ENCODE data around the gene PPP1R10.
"Not testable (repeated sequence)": the region's sequence is repeated elsewhere in the genome, so short reads cannot be mapped to it uniquely, and the experiment has no call there.

PPP1R10 gene

DNA sequence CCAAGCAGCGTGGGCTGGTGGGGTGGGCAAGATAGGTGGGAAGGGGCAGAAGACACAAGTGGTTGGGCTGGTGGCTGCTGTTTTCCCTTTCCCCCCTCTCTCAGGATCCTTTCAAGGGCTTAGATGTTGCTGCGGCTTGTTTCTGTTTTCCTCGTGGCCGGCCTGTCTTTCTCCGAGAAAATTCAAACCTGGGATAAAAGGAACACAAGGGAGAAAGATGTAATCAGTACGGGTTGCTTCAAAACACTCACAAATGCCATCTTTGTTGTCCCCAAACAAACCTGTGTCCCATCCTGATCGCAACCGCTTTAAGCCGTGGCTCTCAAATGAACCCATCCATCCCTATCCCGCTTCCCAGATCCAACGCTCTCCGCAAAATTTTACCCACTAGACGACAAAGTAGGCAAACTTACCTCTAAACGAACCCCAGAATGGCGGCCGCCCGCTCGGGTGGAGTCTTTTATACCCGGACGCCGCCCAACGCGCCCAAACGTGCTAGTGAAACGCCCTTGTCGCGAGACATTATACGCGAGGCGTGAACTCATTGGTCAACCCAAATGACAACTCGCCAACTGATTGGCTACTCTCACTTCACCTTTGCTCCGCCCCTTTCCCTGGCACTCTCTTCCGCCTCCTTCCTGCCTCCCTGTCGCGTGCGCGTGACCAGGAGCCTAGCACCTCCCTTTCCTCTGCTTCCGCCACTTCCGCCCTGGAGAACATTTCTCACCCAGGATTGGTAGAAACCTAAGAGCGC is at the start of gene PPP1R10:
Gene PPP1R10, minus strand, starts transcription at position 433 of the 754 bp plus-strand sequence. CDS start 7,299 bp downstream, outside the sequence.
- DNase-seq (ENCODE audit: low read depth in 2 of 2, low spot score in 1 of 2): peak; percentile 94 to 98

DNA sequence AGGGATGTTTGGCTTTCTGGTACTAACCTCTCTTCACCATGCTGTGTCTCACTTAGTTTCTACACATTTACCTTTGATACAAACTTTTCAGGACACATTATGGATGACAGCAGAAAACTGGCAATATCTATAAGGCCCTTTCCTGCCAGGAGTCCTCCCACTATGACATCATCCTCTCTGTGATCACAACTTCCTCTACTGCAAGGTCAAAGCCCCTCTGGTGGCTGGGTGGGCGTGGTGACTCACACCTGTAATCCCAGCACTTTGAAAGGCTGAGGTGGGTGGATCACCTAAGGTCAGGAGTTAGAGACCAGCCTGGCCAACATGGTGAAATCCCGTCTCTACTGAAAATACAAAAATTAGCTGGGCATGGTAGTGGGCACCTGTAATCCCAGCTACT is 49.3 kb upstream of the PPP1R10 start:
- peak in 1 of 2 donors; percentile 56 for DNase-seq (ENCODE audit: low read depth in 2 of 2, low spot score in 1 of 2)

DNA sequence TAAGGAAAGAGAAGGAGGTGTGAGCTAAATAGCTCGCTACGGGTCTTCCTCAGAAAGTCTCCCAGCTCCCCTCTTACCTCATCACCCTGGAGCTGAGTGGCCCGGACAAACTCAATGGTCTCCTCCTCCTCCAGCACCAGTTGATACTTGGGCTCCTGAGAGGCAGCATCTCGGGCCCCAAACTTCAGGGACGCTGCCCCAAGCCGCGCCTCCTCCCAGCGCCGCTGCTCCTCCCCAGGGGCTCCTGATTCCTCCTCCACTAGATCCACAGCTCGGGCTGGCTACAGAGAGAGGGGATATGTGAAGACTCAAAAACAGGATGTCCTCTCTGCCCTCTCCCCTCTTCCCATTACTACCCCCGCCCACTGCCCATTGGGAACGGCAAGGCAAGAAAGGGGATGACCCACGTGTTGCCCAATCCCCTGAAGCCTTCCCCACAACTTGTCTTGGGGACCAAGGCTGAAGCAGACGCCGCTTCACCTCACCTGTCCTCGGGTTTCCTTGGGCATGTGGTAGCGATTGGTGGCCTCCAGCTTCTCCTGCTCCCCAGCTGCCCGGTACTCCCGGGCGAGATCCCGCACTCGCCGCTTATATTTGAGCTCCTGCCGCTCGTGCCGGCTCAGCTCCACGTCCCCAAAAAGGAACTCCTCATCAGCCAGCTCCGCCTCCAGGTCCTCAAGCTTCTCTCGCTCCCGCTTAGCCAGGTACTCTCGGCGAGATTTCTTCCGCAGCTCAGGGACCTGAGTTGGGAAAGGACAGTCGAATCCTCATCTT is 48.1 kb upstream of the PPP1R10 start:
- no peak for DNase-seq (ENCODE audit: low read depth in 2 of 2, low spot score in 1 of 2)

DNA sequence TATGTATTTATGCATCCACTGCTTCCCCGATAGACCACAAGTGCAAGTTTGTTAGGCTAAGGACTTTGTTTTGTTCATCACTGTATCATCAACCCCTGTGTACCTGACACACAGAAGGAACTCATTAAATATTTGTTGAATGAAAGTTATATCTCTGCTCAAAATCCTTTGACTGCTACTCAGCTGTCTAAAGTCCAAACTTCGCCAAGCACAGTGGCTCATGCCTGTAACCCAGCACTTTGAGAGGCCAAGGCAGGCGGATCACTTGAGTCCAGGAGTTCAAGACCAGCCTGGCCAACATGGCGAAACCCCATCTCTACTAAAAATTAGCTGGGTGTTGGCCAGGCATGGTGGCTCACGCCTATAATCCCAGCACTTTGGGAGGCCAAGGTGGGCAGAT is 40.9 kb upstream of the PPP1R10 start:
- DNase-seq (ENCODE audit: low read depth in 2 of 2, low spot score in 1 of 2): not testable (repeated sequence)

DNA sequence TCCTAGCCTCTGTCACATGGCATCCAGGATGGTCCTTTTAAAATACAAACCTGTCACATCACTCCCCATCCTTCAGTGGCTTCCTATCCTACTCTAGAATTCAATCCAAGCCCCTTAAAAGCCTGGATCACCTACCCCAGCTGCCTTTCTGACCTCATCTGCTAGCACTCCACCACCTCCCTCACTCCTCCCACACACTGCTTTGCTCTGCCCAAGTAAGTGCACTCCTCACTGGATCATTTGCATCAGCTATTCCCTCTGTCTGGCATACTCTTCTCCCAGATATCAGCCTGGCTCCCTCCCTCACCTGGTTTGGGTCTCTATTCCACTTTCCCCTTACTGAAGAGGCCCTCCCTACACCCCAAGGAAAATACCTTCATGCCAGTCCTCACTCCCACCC is 40.4 kb upstream of the PPP1R10 start:
- no peak for DNase-seq (ENCODE audit: low read depth in 2 of 2, low spot score in 1 of 2)

DNA sequence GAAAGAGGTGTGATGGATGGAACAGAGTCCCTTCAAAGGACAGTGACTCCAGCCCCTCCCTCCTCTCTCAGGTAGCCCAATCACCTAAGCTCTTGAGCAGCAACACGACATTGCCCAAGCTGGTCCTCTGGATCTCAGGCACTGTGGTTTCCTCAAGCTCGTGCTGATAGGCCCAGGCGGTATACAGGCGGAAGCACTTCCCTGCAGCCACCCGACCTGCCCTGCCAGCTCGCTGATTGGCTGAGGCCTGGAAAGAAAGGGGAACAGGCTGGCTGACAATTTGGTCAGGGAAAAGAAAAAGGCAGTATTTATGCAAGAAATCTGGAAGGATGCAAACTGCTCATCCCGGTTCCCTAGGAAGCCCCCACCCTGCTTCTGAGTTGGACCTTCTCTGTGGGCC is 39.5 kb upstream of the PPP1R10 start:
- no peak for DNase-seq (ENCODE audit: low read depth in 2 of 2, low spot score in 1 of 2)

DNA sequence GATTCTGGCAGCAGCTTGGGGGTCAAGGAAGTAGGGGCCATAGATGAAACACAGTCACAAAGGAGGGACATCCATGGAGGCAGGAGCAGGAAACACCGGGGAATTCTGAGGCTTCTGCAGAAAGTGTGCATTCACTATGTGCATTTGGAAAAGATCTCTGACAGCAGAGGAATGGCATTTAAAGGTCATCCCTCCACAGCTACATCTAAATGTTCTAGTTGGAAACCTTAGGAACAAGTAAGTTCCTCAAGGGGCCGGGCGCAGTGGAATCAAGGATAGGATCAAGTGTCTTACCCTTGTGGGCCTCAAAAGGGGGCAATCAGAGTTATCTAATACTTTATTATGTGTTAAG is 38.7 kb upstream of the PPP1R10 start:
- DNase-seq (ENCODE audit: low read depth in 2 of 2, low spot score in 1 of 2): no peak

DNA sequence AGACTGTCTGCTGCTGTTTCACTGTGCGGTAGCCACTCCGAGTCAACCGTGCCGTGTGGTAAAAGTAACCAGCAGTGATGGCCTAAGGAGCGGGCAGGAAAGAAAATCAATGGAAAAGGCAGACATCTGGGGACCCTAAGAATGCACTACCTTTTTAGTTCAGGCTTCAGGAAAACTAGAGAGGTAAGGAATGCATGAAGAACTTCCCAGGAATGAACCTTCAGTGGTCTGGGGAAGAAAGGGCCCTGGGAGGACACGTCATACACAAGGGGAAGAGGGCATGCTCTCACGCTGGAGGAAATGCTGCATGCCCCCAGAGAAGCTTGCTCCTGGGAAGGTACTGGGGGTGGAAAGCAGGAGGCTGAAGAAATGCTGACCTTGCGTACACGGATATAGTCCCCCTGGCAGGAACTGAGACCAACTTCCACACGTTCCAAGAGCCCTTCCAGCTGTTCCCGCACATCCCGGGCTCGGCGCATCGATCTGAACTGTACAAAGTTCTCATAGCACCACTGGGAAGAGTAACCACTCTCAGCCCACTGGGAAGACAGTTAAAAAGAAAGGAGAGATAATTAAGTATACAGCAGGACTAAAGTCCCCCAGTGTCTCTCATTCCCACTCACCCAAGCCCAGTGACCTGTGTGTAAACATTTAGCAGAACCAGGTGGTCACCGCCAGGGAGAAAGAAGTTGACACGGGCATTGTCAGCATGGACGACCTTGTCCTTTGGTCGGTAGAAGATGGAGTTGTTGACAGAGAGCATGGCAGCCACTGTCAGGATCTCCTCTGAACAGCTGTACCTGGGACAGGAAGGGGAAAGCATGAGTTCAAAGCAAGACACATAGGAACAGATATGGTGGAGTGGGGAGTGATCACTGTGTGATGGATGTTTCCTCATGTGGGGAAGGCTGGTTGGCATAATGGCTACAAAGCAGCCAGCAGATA is 38.0 kb upstream of the PPP1R10 start:
- DNase-seq (ENCODE audit: low read depth in 2 of 2, low spot score in 1 of 2): no peak

DNA sequence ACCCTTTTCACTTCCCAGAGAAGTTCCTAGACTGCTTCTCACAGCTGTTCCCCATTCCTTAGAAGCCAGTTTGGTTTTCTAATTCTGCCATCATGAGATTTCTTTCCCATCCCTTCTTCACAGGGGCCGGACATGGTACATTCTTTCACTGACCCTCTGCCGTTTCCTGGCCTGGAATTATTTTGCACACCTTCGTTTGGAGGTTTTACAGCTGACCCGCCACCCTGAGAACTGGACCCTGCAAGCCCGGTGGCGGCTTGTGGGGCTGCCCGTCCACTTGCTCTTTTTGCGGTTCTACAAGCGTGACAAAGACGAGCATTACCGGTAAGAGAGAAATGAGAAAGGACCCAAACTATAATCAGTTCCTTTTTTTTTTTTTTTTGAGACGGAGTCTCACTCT is 34.1 kb upstream of the PPP1R10 start:
- no peak for DNase-seq (ENCODE audit: low read depth in 2 of 2, low spot score in 1 of 2)

DNA sequence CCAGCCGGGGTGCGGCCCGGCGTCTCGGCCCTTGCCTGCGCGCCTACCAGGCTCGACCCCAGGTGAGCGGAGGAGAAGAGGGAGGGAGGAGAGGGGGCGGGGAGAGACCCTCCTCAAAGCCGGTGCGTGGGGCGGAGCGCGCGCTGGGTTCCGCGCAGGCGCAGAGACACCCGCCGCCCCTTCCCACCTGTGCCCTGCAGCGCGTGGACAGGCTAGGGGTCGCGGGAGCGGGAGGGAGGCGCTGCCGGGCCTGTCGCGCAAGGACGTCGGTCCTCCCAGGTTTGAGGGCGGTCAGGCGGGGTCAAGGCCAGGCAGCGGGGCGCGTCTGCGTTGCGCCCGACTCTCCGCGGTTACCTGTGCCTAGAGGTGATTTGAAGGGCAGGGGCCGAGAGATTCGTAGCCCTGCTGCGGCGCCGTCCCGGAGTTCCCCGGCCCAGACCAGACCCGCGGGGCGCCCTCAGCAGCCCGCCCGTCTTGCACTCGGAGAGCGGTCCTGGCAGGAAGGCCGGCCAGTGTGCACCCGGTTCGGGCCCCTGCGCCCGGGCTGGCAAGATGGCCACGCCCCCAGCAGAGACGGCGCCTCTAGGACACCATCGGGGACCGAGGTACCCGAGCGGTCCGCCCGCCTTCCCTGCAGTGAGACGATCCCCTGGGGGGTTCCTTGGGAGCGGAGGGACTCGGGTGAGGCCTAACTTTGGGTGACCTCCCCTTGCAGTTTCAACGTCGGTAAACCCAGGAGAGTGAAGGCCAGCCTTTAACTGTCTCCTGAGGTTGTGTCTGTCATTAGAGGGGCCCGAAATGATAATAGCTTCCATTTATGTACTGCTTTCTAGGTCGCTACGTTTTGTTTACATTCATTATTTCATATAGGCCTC is 30.4 kb upstream of the PPP1R10 start:
- peak; percentile 47 to 50 for DNase-seq (ENCODE audit: low read depth in 2 of 2, low spot score in 1 of 2)

DNA sequence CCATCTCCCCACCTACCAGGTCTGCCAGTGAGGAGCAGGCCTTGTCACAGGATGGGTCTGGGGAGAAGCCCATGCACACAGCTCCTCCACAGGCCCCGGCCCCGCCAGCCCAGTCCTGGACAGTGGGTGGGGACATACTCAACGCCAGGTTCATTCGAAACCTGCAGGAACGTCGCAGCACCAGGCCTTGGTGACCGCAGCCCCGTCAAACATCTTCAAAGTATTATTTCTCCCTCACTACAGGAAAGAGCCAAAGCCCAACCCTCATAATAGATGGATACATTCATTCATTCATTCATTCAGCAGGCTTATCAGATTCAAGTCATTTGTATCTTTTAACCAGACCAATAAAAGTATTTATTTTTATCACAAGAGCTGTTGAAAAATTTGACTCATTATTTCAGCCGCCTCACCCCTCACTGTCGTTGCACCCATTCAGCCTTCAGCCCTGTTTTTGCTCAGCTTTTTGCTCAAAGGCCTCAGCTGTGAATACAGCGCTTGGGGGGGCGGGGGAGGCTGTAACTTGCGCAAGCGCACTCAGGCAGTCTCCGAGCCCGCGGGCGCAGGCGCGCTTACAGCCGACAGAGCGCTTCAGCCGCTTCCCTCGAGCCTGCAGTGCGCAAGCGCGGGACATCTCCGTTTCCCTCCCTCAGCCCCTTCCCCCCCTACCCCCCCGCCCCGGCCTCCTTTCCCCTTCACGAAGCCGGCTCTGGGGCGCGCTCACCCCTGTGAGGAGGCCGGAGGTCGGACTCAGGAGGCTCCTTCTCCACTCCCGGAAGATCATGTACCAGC is 29.6 kb upstream of the PPP1R10 start, which contains the start of gene C6orf136:
Gene C6orf136, plus strand, starts transcription at position 684 of the 792 bp plus-strand sequence. Its CDS starts 99 bp downstream, at position 783.
- DNase-seq (ENCODE audit: low read depth in 2 of 2, low spot score in 1 of 2): peak; percentile 79 to 89

DNA sequence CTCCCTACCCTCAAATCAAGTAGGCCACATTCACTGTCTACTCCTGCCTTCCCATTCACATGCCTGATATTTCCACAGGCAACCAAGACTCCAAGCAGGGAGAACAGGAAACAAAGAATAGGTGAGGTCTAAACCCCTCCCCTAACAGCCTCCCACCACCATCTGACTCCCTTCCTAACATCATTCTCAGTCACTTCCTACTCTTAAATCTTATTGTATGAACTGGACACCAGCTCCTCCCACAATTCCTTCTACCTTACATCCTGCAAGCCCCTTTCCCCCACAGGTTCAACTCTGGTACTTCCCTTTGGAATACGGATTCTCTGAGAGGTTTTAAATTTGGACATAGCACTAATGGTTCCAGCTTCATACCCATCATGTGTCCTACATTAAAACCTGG is 28.9 kb upstream of the PPP1R10 start:
- DNase-seq (ENCODE audit: low read depth in 2 of 2, low spot score in 1 of 2): no peak

DNA sequence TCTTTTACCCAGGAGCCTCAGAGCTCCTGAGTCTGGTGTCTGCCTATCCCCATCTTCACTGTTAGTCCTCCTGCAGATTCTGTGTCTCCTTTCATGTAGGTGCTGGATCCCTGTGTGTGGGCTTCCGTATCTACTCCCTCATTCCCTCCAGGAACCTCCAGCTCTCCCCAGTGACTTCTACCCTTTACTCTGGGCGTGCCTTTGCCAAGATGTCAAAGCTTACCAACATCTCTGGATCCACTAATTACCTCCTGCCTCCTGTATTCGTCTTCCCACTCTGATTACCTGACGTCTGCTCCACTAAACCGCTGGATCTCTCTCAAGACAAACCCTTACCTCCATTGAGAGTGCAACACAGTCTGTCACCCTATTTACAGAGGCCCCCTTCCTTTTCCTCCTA is 27.7 kb upstream of the PPP1R10 start:
- no peak for DNase-seq (ENCODE audit: low read depth in 2 of 2, low spot score in 1 of 2)

DNA sequence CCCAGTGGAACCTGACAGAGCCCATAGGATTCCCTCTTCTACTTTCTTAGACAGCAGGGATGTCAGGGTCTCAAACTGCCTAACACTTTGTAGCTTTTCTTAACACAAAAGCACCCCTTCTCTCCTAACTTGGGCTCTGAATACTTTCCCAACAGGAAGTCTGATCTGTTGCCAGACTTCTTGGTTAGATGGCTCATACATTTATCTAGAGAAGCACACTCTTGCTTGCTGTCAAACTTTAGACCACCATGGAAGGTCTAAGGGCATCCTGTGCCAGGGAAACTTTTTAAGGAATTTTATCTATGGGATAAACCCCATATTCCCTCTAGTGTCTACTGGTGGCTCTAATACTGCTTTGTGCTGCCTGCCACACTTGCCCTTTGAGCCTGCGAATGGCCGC is 26.6 kb upstream of the PPP1R10 start:
- no peak for DNase-seq (ENCODE audit: low read depth in 2 of 2, low spot score in 1 of 2)

DNA sequence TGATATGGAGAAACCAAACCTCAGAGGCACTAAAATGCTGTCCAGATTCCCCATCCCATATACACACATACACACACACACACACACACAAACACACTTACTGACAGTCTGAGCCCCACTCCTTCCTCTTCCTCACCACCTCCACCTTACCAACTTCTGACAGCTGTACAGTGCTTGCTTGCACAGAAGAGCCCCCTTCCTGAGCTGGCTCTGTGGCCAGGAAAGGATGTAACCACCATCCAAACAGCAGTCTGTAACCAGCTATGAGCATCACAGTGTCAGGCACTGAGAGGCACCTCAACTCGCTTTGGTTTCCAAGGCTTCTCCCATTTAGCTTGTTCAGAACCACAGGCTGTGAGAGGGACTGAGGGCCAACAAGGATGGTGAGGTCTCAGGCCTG is 24.0 kb upstream of the PPP1R10 start:
- DNase-seq (ENCODE audit: low read depth in 2 of 2, low spot score in 1 of 2): no peak

DNA sequence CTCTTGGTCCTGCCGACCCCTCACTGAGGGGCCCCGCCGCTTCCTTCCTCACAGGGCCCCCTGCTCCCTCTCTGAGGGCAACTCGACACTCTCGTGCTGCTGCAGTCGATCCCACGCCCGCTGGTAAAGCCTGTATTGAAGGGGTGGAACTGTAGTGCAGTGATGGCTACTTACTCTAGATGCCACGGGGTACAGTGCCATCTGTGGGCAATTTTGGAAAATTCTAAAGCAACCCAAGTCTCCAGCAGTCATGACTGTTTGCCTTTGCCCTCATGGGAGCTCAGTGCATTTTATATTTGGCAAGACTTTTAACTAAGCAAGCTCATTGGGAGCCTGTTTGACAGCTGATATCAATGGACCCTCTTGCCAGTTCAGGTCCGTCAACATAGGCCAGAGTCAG is 23.4 kb upstream of the PPP1R10 start:
- DNase-seq (ENCODE audit: low read depth in 2 of 2, low spot score in 1 of 2): no peak

DNA sequence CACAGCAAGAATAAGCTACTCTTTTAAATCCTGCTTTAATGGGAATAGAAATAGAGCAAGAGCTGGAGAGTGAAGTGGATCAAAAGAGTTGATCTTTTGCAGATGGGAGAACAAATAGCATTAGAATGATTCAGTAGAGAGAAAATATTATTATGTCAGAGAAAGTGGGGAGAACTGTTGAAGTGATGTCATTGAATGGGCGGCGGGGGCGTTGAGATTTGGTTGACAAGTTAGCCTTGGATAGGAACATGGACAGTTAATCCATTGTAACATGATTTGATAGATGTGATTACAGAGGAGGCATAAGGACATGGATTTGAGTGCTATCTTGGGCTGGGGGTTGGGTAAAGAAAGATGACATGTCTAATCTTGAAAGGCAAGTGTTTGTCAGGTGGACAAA is 18.8 kb upstream of the PPP1R10 start:
- DNase-seq (ENCODE audit: low read depth in 2 of 2, low spot score in 1 of 2): no peak

DNA sequence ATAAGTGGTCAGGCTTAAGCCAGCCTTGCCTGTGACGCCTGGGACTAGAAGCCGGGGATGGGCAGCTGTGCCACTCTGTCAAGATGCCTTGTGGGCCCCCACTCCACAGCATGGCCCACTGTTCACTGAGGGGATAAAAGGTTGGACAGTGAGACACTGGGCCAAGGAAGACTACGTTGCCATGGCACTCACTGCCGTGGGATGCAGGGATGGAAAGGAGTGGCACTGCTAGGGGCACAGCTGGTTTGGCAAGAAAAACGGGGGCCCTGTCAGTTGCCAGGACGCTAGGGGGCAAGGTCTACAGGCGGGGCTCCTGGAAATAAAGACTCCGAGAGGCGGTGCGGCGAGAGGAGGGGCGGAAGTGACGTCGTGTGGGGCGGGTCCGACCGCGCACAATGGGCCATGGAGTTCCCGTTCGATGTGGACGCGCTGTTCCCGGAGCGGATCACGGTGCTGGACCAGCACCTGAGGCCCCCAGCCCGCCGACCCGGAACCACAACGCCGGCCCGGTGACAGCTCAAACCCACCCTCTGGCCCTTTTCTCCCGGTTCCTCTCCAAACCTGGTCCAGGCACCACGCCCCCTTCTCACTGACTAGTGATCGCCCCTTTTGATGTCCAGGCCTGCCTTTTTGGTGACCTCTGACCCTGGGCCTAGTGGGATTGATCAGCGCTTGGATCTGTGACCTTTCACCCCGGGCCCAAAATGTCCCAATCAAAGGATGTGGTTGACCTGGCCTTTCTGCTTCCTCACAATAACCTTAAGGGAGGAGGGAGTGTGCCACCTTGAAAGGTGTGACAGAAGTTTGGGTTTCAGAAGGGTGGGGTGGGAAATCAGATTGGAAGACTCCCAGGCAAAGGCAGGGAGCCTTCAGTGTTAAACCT is 9.7 kb upstream of the PPP1R10 start, which contains the start of gene ATAT1:
Gene ATAT1, plus strand, starts transcription at position 391 of the 883 bp plus-strand sequence.
- peak; percentile 75 to 82 for DNase-seq (ENCODE audit: low read depth in 2 of 2, low spot score in 1 of 2)
